Islet of Langerhans (tissue), 1 donor: Measurements from ENCODE around the gene TMEM219.
"Not testable (repeated sequence)": the region's sequence is repeated elsewhere in the genome, so short reads cannot be mapped to it uniquely, and the experiment has no call there.

ENCODE experiments used
- FAIRE-seq: peaks from one replicate; lab custom pipeline; 2011; peaks lifted over from hg19 to GRCh38; lab: Jason Lieb, UNC

TMEM219 gene

GRCh38 chr16:30011714-30012504 is 50.0 kb downstream of the TMEM219 start:
- no peak for FAIRE-seq

GRCh38 chr16:30012598-30012997 is 50.7 kb downstream of the TMEM219 start:
- not testable (repeated sequence) for FAIRE-seq

- not testable (repeated sequence) for FAIRE-seq
Measured at GRCh38 chr16:30015450-30015849, 53.6 kb downstream of the TMEM219 start.

- no peak for FAIRE-seq
Measured at GRCh38 chr16:30016555-30017276, 54.8 kb downstream of the TMEM219 start.

- no peak for FAIRE-seq
Measured at GRCh38 chr16:30017277-30017656, 55.4 kb downstream of the TMEM219 start.

- FAIRE-seq, result not testable (repeated sequence)
Measured at GRCh38 chr16:30017937-30018336, 56.1 kb downstream of the TMEM219 start.

- FAIRE-seq, result no peak
Measured at GRCh38 chr16:30018731-30019158, 56.9 kb downstream of the TMEM219 start.
